Subcutaneous adipose tissue (tissue), 4 donors: ENCODE data around the gene APOL4. TPM values are rescaled to one million over a fixed set of nuclear protein-coding genes. Genes with fewer than 3 reads are reported as not detected.

ENCODE experiments used
- total RNA-seq, 4 donors: library from RNA; depleted of rRNA; stranded (reverse); fragments of >200 nt; gene quantifications; one replicate each; pipeline ENCODE4 v1.1.0, GENCODE V29; 2016
- TF ChIP-seq, protein P1 (sequence below): fragments of 450-650 bp; IDR thresholded peaks from one replicate; pipeline ENCODE4 v1.5.1; 2016; ENCODE audit warnings: low read depth, mild to moderate bottlenecking, control low read depth, antibody characterized with exemption, moderate library complexity

Gene APOL4
- total RNA-seq, 4 donors from 2014 or later = 0.68 to 80.8 (median 35.8) TPM

DNA sequence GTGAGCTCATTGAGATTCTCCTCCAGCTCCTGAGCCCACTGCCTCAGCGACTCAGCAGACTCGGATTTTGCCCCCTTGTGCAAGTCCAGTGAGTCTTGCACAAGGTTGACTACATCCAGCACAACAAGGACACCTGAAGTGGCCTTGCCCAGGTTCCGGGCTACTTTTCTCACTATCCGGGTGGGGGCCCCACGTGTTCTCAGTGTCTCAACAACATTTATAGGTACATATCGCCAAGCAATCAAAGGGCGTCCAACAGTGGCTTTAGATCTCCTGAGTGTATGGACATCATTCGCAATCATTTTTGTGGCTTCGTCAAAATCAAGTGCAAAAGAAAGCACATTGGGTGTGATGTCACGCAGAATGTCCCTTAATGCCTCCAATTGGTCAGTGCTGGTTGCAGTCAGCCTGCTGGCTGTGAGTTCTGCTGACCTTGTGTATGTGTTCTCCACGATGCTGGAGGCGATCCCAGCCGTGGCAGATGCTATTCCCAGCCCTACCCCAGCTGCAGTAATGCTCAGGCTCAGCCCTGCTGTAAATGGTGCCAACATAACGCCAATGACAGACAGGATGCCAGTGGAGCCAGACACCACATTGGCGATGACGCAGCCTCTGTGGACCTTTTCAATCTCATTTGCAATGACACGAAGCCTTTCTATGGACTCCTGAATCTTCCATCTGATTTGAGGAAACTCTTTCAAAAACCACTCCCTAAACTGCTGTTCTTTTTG is 10.3 kb downstream of the APOL4 start:
- TF ChIP-seq, protein P1, sequence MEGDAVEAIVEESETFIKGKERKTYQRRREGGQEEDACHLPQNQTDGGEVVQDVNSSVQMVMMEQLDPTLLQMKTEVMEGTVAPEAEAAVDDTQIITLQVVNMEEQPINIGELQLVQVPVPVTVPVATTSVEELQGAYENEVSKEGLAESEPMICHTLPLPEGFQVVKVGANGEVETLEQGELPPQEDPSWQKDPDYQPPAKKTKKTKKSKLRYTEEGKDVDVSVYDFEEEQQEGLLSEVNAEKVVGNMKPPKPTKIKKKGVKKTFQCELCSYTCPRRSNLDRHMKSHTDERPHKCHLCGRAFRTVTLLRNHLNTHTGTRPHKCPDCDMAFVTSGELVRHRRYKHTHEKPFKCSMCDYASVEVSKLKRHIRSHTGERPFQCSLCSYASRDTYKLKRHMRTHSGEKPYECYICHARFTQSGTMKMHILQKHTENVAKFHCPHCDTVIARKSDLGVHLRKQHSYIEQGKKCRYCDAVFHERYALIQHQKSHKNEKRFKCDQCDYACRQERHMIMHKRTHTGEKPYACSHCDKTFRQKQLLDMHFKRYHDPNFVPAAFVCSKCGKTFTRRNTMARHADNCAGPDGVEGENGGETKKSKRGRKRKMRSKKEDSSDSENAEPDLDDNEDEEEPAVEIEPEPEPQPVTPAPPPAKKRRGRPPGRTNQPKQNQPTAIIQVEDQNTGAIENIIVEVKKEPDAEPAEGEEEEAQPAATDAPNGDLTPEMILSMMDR = no peak

DNA sequence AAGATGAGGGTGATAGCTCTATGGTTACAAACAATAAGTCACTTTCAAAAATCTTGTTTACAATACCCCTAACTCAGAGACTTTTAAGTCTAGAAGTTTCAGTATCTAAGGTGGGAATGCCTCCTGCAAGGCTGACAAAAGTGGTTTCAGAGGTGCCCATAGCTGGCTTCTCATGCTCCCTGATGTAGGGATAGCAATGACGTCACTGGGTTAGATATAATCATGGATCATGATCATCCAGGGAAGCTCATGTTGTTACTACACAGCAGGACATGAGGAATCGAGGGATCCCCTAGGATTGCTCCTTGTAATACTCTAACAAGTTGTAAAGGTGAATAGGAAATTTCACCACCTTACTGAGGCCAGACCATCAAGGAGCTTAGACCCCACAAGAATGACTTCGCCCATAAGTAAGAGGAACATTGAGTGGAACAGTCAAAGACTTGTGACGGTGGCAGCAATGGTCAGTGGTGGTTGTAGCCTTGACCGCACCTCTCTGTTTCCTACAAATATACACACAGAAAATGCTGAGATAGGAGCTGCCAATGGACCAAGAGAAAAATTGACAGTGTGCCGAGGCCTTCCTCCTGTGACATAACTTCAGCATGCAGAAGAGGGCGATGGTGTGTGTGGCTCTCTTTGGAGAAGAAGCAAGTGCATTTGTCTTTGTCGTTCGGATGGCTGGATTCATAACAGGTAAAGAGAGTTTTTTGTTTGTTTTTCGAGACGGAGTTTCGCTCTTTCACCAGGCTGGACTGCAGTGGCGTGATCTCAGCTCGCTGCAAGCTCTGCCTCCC is 15.6 kb downstream of the APOL4 start:
- TF ChIP-seq, protein P1 = no peak

DNA sequence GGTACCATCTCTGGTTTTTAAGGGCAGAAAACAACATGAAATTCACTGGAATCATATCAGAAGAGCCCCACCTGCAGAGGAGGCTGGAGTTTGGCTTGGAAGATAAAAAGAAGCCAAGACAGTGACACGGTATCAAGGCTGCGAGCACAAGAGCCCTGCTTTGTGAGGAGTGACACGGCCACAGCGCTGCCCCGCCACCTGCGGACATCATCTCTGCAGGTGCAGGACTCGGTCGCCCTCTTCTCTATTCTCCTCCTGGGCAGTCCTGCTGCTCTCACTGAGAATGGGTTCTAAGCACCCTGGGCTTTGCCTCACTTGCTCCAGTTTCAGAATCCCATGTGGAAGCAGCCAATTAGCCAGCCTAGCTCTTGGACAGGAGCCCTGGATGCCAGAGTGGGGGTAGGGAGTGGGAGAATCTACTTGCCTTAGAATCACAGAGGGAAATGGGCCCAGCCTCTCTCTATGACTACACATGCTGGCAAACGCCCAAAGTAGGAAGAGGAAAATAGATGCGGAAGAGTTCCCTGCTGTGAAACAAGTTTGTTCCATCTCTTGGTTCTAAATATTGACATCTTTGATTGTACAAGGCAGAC is 17.1 kb downstream of the APOL4 start:
- TF ChIP-seq, protein P1 = no peak

DNA sequence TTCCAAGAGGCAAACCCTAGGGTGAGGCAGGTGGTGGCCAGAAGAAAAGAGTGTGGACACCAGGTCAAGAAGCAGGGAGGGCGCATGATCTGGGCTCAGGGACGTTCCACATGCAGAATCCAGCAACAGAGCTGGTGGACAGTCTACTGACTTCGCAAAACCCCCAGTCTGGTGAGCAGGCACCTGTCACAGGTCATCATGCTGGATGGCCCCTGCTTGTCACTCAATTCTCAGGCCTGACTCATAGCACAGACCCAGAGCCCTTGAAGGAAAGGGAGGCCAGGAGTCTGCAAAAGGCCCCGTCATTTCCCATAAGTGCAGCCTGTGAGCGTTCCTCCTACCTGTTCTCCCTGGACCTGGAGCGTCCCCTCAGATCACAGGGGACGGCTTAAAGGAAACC is 18.2 kb downstream of the APOL4 start:
- TF ChIP-seq, protein P1 = no peak

DNA sequence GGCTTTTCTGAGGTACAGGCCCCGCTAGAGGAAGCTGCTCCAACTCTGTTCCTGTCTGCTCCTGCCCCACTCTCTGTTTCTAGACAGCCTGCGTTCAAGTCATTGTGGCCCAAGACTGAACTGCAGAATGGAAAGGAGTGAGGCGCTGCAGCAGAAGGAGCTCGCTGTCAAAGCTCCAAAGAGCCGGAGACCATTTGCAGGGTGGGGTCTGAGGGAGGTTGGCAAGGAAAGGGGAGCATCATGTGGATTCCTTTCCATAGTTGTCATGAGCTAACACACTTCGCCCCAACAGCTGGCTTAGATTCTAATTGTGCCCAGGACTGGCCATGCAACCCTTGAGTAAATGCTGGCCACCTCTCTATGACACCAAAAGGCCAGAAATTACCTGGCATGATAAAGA is 18.8 kb downstream of the APOL4 start:
- TF ChIP-seq, protein P1 = no peak

DNA sequence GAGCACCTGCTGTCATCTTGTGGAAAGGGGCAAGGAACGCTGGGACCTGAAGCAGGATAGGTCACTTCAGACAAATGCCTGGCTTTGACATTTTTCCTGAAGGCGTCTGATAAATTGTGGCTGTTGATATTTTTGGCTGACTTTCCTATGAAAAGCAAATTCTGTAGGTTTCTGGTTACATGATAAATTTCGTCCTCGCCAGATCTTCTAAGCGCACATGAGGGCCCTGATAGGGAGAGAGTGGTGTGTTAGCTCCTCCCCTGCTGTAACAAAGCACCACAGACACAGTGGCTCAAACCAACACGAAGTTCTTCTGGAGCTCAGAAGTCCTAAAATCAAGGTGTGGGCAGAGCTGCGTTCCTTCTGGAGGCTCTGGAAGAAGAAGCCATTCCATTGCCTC is 19.6 kb downstream of the APOL4 start:
- TF ChIP-seq, protein P1 = no peak

DNA sequence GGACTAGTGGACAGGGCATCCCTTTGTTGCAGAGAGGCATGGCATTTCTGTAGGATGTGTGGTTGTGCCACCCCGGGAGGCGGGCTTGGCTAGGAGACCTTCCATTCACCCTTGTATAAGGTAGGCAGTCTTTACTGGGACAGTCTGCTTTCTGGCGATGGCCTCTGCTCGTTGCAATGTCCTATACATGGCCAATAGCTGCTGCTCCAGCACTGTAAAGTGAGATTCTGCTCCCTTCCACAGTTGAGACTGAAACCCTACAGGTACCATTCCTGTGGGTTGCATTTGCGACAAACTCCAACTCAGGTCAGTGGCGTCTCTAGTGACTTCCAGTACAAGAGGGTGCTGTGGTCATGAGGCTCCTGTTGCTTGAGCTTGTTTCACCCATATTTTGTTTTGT is 20.7 kb downstream of the APOL4 start:
- TF ChIP-seq, protein P1 = no peak
